GM12878 (cell line): ENCODE measurements around the gene COQ9. TPM values are rescaled to one million over a fixed set of nuclear protein-coding genes. Genes with fewer than 3 reads are reported as not detected.
A peak's percentile ranks its signal among the peaks of the same experiment; 100 is the strongest.

Experiments used
- BMI1 ChIP-seq: fragments of 450-650 bp; IDR thresholded peaks from 2 replicates; pipeline ENCODE4 v1.6.1; 2016; ENCODE audit warnings: mild to moderate bottlenecking, moderate library complexity, borderline replicate concordance
- CHD1 ChIP-seq: IDR thresholded peaks from 2 replicates; pipeline ENCODE4 v1.6.1; 2012; ENCODE audit warnings: low read depth, low read length, improper control_type of control experiment
- E4F1 ChIP-seq: fragments of 450-650 bp; IDR thresholded peaks from 2 replicates; pipeline ENCODE4 v1.6.1; 2018; ENCODE audit warnings: borderline replicate concordance, mild to moderate bottlenecking; ENCODE audit not compliant: partially characterized antibody
- EED ChIP-seq: sonication (generic); IDR thresholded peaks from 2 replicates; pipeline ENCODE4 v1.6.1; 2016; ENCODE audit warnings: antibody characterized with exemption, low read depth
- FOXM1 ChIP-seq: IDR thresholded peaks from 2 replicates; pipeline ENCODE4 v1.6.1; 2012; ENCODE audit warnings: low read depth, mild to moderate bottlenecking, inconsistent platforms, low read length, moderate library complexity
- IKZF1 ChIP-seq: fragments of 450-650 bp; conservative IDR thresholded peaks from 2 replicates; pipeline ENCODE4 v1.6.1; 2017; ENCODE audit warnings: antibody characterized with exemption, mild to moderate bottlenecking
- NKRF ChIP-seq: fragments of 450-650 bp; conservative IDR thresholded peaks from 2 replicates; pipeline ENCODE4 v1.6.1; 2017; ENCODE audit warnings: mild to moderate bottlenecking, moderate library complexity
- PML ChIP-seq: IDR thresholded peaks from 2 replicates; pipeline ENCODE4 v1.6.1; 2012; ENCODE audit warnings: low read length, inconsistent platforms
- POLR2A ChIP-seq: IDR thresholded peaks from 2 replicates; pipeline ENCODE4 v1.6.1; 2011; ENCODE audit warnings: low read depth, mild to moderate bottlenecking, low read length
- RUNX3 ChIP-seq: IDR thresholded peaks from 2 replicates; pipeline ENCODE4 v1.6.1; 2012; ENCODE audit warnings: low read length, inconsistent platforms
- SRF ChIP-seq, 2 experiments: IDR thresholded peaks; 2 replicates each; pipeline ENCODE4 v1.6.1; 2011; ENCODE audit warnings: low read depth in 2 of 2, low read length in 2 of 2, mild to moderate bottlenecking in 1 of 2, moderate library complexity in 1 of 2
- STAT1 ChIP-seq: fragments of 450-650 bp; conservative IDR thresholded peaks from 2 replicates; pipeline ENCODE4 v1.6.1; 2014; ENCODE audit warnings: antibody characterized with exemption, mild to moderate bottlenecking
- ZNF207 ChIP-seq: fragments of 450-650 bp; IDR thresholded peaks from 2 replicates; pipeline ENCODE4 v1.6.1; 2014; ENCODE audit warnings: antibody characterized with exemption, mild to moderate bottlenecking, borderline replicate concordance
- ZNF687 ChIP-seq: fragments of 450-650 bp; IDR thresholded peaks from 2 replicates; pipeline ENCODE4 v1.6.1; 2017; ENCODE audit warnings: mild to moderate bottlenecking, moderate library complexity
- polyA plus RNA-seq, 11 experiments: library from polyadenylated mRNA; depleted of rRNA in 4 of 11; unstranded in 6 of 11; stranded (reverse) in 5 of 11; fragments of >200 nt; fragmentation: Nextera tagmentation in 4 of 11; fragmentation: Illumina TruSeq in 1 of 11; extraction: Ambion mirVana in 4 of 11; extraction: Trizol in 1 of 11; gene quantifications; 1 replicate in 1 of 11; 2 replicates in 10 of 11; pipeline versions ENCODE4 v1.2.1 to v1.2.3, GENCODE V29; 2011 to 2016; ENCODE audit warnings: inconsistent platforms in 2 of 11, missing spikeins in 2 of 11, low read depth in 1 of 11
- total RNA-seq, 4 experiments: library from RNA; depleted of rRNA in 3 of 4; stranded (reverse); fragments of >200 nt in 3 of 4; fragmentation: Illumina TruSeq in 1 of 4; extraction: Trizol in 1 of 4; gene quantifications; 2 replicates each; pipeline versions ENCODE4 v1.2.1 to v1.2.3, GENCODE V29; 2013 to 2021
- TF ChIP-seq, protein P1 (sequence below): fragments of 450-650 bp; IDR thresholded peaks from 2 replicates; pipeline ENCODE4 v1.6.1; 2018; ENCODE audit warnings: mild to moderate bottlenecking, low read depth, moderate library complexity; ENCODE audit not compliant: partially characterized antibody
- TF ChIP-seq, protein P2 (sequence below): IDR thresholded peaks from 2 replicates; pipeline ENCODE4 v1.6.1; 2011; ENCODE audit warnings: low read depth, low read length, improper control_type of control experiment, borderline replicate concordance

The COQ9 gene
- total and polyA plus RNA-seq, 10 of the 15 experiments (the other 5 are each of a cell fraction or from before 2014, with no cell fraction given) = 24.1 to 79.7 (median 50.1) TPM

DNA sequence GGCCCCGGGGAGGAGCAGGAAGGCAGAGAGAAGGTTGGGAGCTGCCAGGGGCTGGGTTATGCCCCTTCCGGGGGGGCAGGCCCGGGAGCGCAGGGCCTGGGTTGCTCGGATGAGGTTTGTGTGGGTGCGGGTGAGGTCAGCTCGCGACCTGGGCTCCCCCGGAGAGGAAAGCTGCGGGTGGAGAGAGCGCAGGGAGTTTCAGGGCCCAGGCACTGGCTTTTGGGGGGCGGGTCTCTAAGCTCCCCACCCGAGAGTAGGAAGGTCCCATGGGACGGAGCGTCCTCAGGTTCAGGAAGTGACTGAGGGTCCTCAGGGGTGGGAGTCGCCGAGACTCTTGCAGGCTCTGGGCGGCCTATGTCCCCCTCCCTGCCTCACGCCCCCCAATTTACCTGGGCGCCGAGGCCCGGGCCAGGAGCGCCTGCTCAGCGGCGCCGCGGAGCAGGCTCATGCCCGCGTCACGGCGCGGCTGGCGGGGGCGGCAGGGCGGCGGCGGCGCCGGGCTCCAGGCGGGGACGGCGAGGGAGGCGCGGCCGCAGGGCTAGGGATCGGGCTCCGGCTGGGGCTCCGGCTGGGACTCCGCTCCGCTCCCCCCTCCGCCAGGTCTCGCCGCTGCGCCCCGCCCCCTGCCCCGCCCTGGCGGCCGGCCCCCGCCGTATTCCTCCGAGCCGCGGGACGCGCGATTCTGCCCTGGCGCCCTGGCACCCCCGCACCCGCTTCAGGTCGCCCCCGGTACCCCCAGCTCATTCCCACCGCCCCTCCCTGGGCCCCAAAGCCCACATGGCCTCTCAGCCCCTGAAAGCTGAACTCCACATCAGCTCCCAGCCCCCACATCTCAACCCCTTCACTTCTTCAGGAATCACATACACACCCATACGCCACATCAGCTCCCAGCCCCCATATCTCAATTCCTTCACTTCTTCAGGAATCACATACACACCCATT, 38.9 kb downstream of the COQ9 start, which contains the start of gene DOK4 (continued):
- TF ChIP-seq ZNF687 = no peak
- TF ChIP-seq STAT1 = no peak
- no peak for TF ChIP-seq POLR2A
- no peak for TF ChIP-seq PML
- TF ChIP-seq BMI1 = no peak
- peak; percentile 56; the same call in 1 of the 2 replicates for TF ChIP-seq NKRF
- TF ChIP-seq E4F1 = no peak
- TF ChIP-seq ZNF207 = no peak
- no peak for TF ChIP-seq CHD1
- TF ChIP-seq, protein P1, sequence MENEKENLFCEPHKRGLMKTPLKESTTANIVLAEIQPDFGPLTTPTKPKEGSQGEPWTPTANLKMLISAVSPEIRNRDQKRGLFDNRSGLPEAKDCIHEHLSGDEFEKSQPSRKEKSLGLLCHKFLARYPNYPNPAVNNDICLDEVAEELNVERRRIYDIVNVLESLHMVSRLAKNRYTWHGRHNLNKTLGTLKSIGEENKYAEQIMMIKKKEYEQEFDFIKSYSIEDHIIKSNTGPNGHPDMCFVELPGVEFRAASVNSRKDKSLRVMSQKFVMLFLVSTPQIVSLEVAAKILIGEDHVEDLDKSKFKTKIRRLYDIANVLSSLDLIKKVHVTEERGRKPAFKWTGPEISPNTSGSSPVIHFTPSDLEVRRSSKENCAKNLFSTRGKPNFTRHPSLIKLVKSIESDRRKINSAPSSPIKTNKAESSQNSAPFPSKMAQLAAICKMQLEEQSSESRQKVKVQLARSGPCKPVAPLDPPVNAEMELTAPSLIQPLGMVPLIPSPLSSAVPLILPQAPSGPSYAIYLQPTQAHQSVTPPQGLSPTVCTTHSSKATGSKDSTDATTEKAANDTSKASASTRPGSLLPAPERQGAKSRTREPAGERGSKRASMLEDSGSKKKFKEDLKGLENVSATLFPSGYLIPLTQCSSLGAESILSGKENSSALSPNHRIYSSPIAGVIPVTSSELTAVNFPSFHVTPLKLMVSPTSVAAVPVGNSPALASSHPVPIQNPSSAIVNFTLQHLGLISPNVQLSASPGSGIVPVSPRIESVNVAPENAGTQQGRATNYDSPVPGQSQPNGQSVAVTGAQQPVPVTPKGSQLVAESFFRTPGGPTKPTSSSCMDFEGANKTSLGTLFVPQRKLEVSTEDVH = no peak
- no peak for TF ChIP-seq FOXM1
- TF ChIP-seq SRF (IDR thresholded peaks at IDR 0.05; ENCODE audit: low read depth in 2 of 2, low read length in 2 of 2) = peak in 1 of 2 experiments; percentile 57; a peak in 1 of 4 replicates
- peak; percentile 70; the same call in 1 of the 2 replicates for TF ChIP-seq IKZF1
- TF ChIP-seq EED = no peak
- TF ChIP-seq RUNX3 = 0 out of 2 replicates have a peak, but pooled peaks have one; percentile 32
- TF ChIP-seq, protein P2, sequence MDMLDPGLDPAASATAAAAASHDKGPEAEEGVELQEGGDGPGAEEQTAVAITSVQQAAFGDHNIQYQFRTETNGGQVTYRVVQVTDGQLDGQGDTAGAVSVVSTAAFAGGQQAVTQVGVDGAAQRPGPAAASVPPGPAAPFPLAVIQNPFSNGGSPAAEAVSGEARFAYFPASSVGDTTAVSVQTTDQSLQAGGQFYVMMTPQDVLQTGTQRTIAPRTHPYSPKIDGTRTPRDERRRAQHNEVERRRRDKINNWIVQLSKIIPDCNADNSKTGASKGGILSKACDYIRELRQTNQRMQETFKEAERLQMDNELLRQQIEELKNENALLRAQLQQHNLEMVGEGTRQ = no peak
